OCI-LY1 (cell line): ENCODE data around the gene GPR42.

ENCODE experiments used
- H2AFZ ChIP-seq: fragments of 200-600 bp; sonication (generic), shearing (Covaris generic); 2 replicates; pipeline ENCODE4 v1.6.0; 2014; ENCODE audit warnings: antibody characterized with exemption, mild to moderate bottlenecking, low read length
- H3F3A ChIP-seq: fragments of 200-600 bp; sonication (generic), shearing (Covaris generic); 2 replicates; pipeline ENCODE4 v1.6.0; 2014; ENCODE audit warnings: mild to moderate bottlenecking, antibody characterized with exemption, low read length, moderate library complexity; ENCODE audit not compliant: insufficient read depth
- H3K27ac ChIP-seq: fragments of 200-600 bp; sonication (generic); 2 replicates; pipeline ENCODE4 v1.5.1; 2014; ENCODE audit warnings: low read length, mixed run types, mild to moderate bottlenecking, low read depth; ENCODE audit not compliant: poor library complexity, severe bottlenecking
- H3K27me3 ChIP-seq: fragments of 200-600 bp; sonication (generic); 2 replicates; pipeline ENCODE4 v1.6.0; 2014; ENCODE audit warnings: antibody characterized with exemption, mild to moderate bottlenecking, low read length, moderate library complexity; ENCODE audit not compliant: insufficient read depth
- H3K36me3 ChIP-seq: fragments of 200-600 bp; sonication (generic); 2 replicates; pipeline ENCODE4 v1.6.1; 2014; ENCODE audit warnings: mild to moderate bottlenecking, antibody characterized with exemption, low read length, moderate library complexity, mixed read lengths; ENCODE audit not compliant: insufficient read depth
- H3K4me1 ChIP-seq: fragments of 200-600 bp; sonication (generic); 2 replicates; pipeline ENCODE4 v1.5.1; 2014; ENCODE audit warnings: mild to moderate bottlenecking, low read length, moderate library complexity; ENCODE audit not compliant: insufficient read depth, severe bottlenecking
- H3K4me2 ChIP-seq: fragments of 200-600 bp; sonication (generic), shearing (Covaris generic); 2 replicates; pipeline ENCODE4 v1.6.1; 2014; ENCODE audit warnings: low read length
- H3K4me3 ChIP-seq: fragments of 200-600 bp; sonication (generic); 2 replicates; pipeline ENCODE4 v1.5.1; 2014; ENCODE audit warnings: low read length, low read depth, mild to moderate bottlenecking, mixed read lengths; ENCODE audit not compliant: poor library complexity, severe bottlenecking
- H3K79me2 ChIP-seq: fragments of 200-600 bp; shearing (Covaris generic); 2 replicates; pipeline ENCODE4 v1.6.1; 2016; ENCODE audit warnings: mixed run types, low read length, mixed read lengths; ENCODE audit not compliant: insufficient read depth
- H3K9ac ChIP-seq: fragments of 200-600 bp; sonication (generic), shearing (Covaris generic); 2 replicates; pipeline ENCODE4 v1.6.1; 2014; ENCODE audit warnings: mild to moderate bottlenecking, low read length, mixed read lengths
- H3K9me2 ChIP-seq: fragments of 200-600 bp; sonication (generic), shearing (Covaris generic); 2 replicates; pipeline ENCODE4 v1.6.1; 2014; ENCODE audit warnings: low read depth, mild to moderate bottlenecking, low read length, mixed read lengths
- H3K9me3 ChIP-seq: fragments of 200-600 bp; shearing (Covaris generic); 2 replicates; pipeline ENCODE4 v1.6.1; 2014; ENCODE audit warnings: low read length, mixed read lengths
- H4K20me1 ChIP-seq: fragments of 200-600 bp; sonication (generic), shearing (Covaris generic); 2 replicates; pipeline ENCODE4 v1.6.0; 2016; ENCODE audit warnings: mild to moderate bottlenecking, low read length; ENCODE audit not compliant: insufficient read depth
- CTCF ChIP-seq: fragments of 200-600 bp; sonication (generic), shearing (Covaris generic); IDR thresholded peaks from 2 replicates; pipeline ENCODE4 v1.5.1; 2017; ENCODE audit warnings: mild to moderate bottlenecking, antibody characterized with exemption, low read length, moderate library complexity, mixed read lengths
- EZH2 ChIP-seq: fragments of 200-600 bp; sonication (generic), shearing (Covaris generic); IDR thresholded peaks from 2 replicates; pipeline ENCODE4 v1.8.0; 2017; ENCODE audit warnings: borderline replicate concordance, mixed run types, mild to moderate bottlenecking, antibody characterized with exemption, low read length, moderate library complexity, mixed read lengths

Gene GPR42

GRCh38 chr19:35330475-35330874, 40.4 kb upstream of the GPR42 start:
- H3K9me2 ChIP-seq, result no peaks in the 10 kb centered on the region
- H2AFZ ChIP-seq, result no peak overlapping the region
- no peaks in the 10 kb centered on the region for H3K9me3 ChIP-seq
- H3K27ac ChIP-seq, result peak overlapping the region; percentile 95
- no peaks in the 10 kb centered on the region for H3F3A ChIP-seq
- H4K20me1 ChIP-seq, result no peaks in the 10 kb centered on the region
- H3K4me3 ChIP-seq, result peak overlapping the region; percentile 95
- peaks cover 3% of the 10 kb centered on the region; the same call in 1 of the 2 replicates for H3K79me2 ChIP-seq
- no peak for TF ChIP-seq CTCF
- TF ChIP-seq EZH2, result no peak
- peak overlapping the region; percentile 90 for H3K4me2 ChIP-seq
- H3K36me3 ChIP-seq, result peaks cover 53% of the 10 kb centered on the region
- no peaks in the 10 kb centered on the region for H3K27me3 ChIP-seq
- H3K9ac ChIP-seq, result peak overlapping the region; percentile 97
- peaks cover 72% of the 10 kb centered on the region for H3K4me1 ChIP-seq

GRCh38 chr19:35331551-35332214, 39.2 kb upstream of the GPR42 start:
- no peaks in the 10 kb centered on the region for H3K9me2 ChIP-seq
- peaks cover 81% of the 10 kb centered on the region for H3K4me1 ChIP-seq
- H3K27ac ChIP-seq, result peak overlapping the region; percentile 95
- peak overlapping the region; percentile 62 for H3K9ac ChIP-seq
- no peaks in the 10 kb centered on the region for H3K27me3 ChIP-seq
- peaks cover 65% of the 10 kb centered on the region for H3K36me3 ChIP-seq
- H3K79me2 ChIP-seq, result peaks cover 3% of the 10 kb centered on the region; the same call in 1 of the 2 replicates
- H3K9me3 ChIP-seq, result no peaks in the 10 kb centered on the region
- H3F3A ChIP-seq, result no peaks in the 10 kb centered on the region
- no peak overlapping the region for H2AFZ ChIP-seq
- H4K20me1 ChIP-seq, result no peaks in the 10 kb centered on the region
- TF ChIP-seq EZH2, result no peak
- TF ChIP-seq CTCF, result no peak
- peak overlapping the region; percentile 95 for H3K4me3 ChIP-seq
- peak overlapping the region; percentile 90 for H3K4me2 ChIP-seq

GRCh38 chr19:35332817-35333216, 38.1 kb upstream of the GPR42 start:
- peak overlapping the region; percentile 57 for H3K9ac ChIP-seq
- H3K27me3 ChIP-seq, result no peaks in the 10 kb centered on the region
- no peaks in the 10 kb centered on the region for H4K20me1 ChIP-seq
- H3K27ac ChIP-seq, result peak overlapping the region; percentile 95
- TF ChIP-seq EZH2 (no peak), CTCF (no peak)
- peaks cover 92% of the 10 kb centered on the region for H3K4me1 ChIP-seq
- H3K79me2 ChIP-seq, result peaks cover 3% of the 10 kb centered on the region; the same call in 1 of the 2 replicates
- no peaks in the 10 kb centered on the region for H3K9me3 ChIP-seq
- H3K4me2 ChIP-seq, result peak overlapping the region; percentile 90
- no peak overlapping the region for H2AFZ ChIP-seq
- no peaks in the 10 kb centered on the region for H3F3A ChIP-seq
- peaks cover 74% of the 10 kb centered on the region for H3K36me3 ChIP-seq
- H3K4me3 ChIP-seq, result peak overlapping the region; percentile 95
- no peaks in the 10 kb centered on the region for H3K9me2 ChIP-seq
